ENCODE data around the gene LRP1.

- TF ChIP-seq POLR2A (IDR thresholded peaks at IDR 0.05; ENCODE audit: low read depth, low read length): no peak
- TF ChIP-seq CTCF (conservative IDR thresholded peaks at IDR 0.05; ENCODE audit: low read depth, low read length): no peak
- no peak for TF ChIP-seq BHLHE40 (IDR thresholded peaks at IDR 0.05; ENCODE audit: low read depth, low read length)
- no peak for TF ChIP-seq RAD21 (IDR thresholded peaks at IDR 0.05; ENCODE audit: low read length)
- TF ChIP-seq USF2 (IDR thresholded peaks at IDR 0.05; ENCODE audit: low read depth, low read length): no peak
- no peak for TF ChIP-seq ELK1 (IDR thresholded peaks at IDR 0.05; ENCODE audit: borderline replicate concordance, low read depth, low read length)
- no peak for TF ChIP-seq RFX5 (IDR thresholded peaks at IDR 0.05; ENCODE audit: low read depth, low read length)
- TF ChIP-seq MAZ (IDR thresholded peaks at IDR 0.05; ENCODE audit: borderline replicate concordance, low read depth, low read length): peak; percentile 31; the same call in 1 of the 2 replicates
These were observed 105.3 kb downstream of the LRP1 start for GRCh38 chr12:57233357-57234232.

Measured in IMR-90 (cell line).